ENCODE measurements around the gene GTF2B. TPM values are rescaled to one million over a fixed set of nuclear protein-coding genes. Genes with fewer than 3 reads are reported as not detected.

Gene GTF2B
- 26.4 and 31.7 TPM in 2 replicates for total RNA-seq (2014; rRNA removed; shearing (Covaris generic))

DNA sequence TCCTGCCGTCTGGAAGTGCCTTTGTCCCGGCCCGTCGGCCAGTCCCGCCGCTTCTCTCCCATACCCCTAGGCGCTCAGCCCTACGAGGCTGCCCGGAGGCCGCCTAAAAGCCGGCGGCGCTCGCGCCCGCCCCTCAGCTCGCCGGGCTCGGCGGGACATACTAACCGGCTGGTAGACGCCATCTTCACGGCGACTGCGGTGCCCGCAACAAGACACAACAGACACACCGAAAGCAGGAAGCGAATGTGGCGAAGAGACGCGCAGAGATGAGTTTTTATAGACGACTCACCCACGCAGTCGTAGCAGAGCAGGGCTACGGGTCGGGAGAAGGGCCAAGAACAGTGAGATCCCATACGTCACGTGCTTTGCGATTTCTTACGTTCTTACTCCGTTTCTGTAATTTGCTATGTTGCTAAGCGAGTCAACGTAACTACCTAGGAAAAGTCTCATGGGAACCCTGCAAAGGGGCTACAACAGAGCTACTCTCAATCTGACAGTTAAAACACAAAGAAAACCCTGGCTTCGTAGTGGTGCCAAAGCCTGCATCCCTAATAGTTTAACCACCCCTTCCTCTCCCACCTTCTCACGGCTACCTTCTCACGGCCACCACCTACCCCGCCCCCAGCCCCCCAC is at the start of gene GTF2B:
TSS of gene GTF2B (minus strand) at position 250 of the 633 bp plus-strand sequence. CDS start at position 182, 68 bp downstream.

Small RNAs within 50 kb of the gene (small RNA-seq; reads per million reads assigned to genes)
- gene RNU6-125P: not detected

Other genes with a start within 250 kb of the GTF2B start
- gene PKN2, start 207.3 kb downstream of the GTF2B start, total RNA-seq (2014; rRNA removed; shearing (Covaris generic)): 15.8 and 18.0 TPM in 2 replicates
- 5.9 and 8.7 TPM in 2 replicates for gene KYAT3, start 101.1 kb upstream of the GTF2B start, total RNA-seq (2014; rRNA removed; shearing (Covaris generic))
- gene RBMXL1, start 101.1 kb upstream of the GTF2B start, total RNA-seq (2014; rRNA removed; shearing (Covaris generic)): 10.4 and 12.5 TPM in 2 replicates
- gene GBP3, start 131.3 kb upstream of the GTF2B start, total RNA-seq (2014; rRNA removed; shearing (Covaris generic)): 1.1 and 2.0 TPM in 2 replicates
- 4.9 and 7.8 TPM in 2 replicates for gene GBP1, start 173.6 kb upstream of the GTF2B start, total RNA-seq (2014; rRNA removed; shearing (Covaris generic))
- gene GBP2, start 234.5 kb upstream of the GTF2B start, total RNA-seq (2014; rRNA removed; shearing (Covaris generic)): 16.2 and 22.2 TPM in 2 replicates